H1 (cell line): Measurements from ENCODE around the gene CFAP298. TPM values are rescaled to one million over a fixed set of nuclear protein-coding genes. Genes with fewer than 3 reads are reported as not detected.

Experiments
- CTCF ChIA-PET: fragments of 300-600 bp; sonication (Branson Sonifier 250); formaldehyde crosslinking; loops from one replicate; lab custom pipeline; 2021; ENCODE audit not compliant: partially characterized antibody; lab: Charles Lee
- POLR2A ChIA-PET: fragments of 300-600 bp; sonication (Branson Sonifier 250); formaldehyde crosslinking; loops from one replicate; lab custom pipeline; 2021; ENCODE audit warnings: inconsistent platforms; ENCODE audit not compliant: partially characterized antibody; lab: Charles Lee
- DNase-seq, 2 experiments: peaks; one replicate each; pipeline versions ENCODE4 v3.0.0 to v3.0.0-alpha.2; 2010 to 2022; ENCODE audit warnings: low spot score in 2 of 2, low read depth in 1 of 2, mixed read lengths in 1 of 2
- FAIRE-seq: peaks from 2 replicates; lab custom pipeline; 2011; peaks lifted over from hg19 to GRCh38; lab: Jason Lieb, UNC
- H2AFZ ChIP-seq: 2 replicates; pipeline ENCODE4 v1.8.1; 2012; ENCODE audit warnings: low read length, inconsistent platforms
- H2AK5ac ChIP-seq: 2 replicates; pipeline ENCODE4 v1.6.1; 2013; ENCODE audit warnings: low read depth, low read length
- H2BK120ac ChIP-seq: replicated peaks from 2 replicates; pipeline ENCODE3; 2013; ENCODE audit warnings: low read depth, low read length, inconsistent platforms
- H2BK12ac ChIP-seq: 2 replicates; pipeline ENCODE4 v1.6.1; 2013; ENCODE audit warnings: low read depth, low read length
- H2BK15ac ChIP-seq: 2 replicates; pipeline ENCODE4 v1.6.1; 2013; ENCODE audit warnings: low read length
- H2BK20ac ChIP-seq: 2 replicates; pipeline ENCODE4 v1.6.1; 2013; ENCODE audit warnings: low read length
- H2BK5ac ChIP-seq: 2 replicates; pipeline ENCODE4 v1.6.1; 2013; ENCODE audit warnings: low read depth, low read length
- H3K14ac ChIP-seq: 2 replicates; pipeline ENCODE4 v1.6.1; 2013; ENCODE audit warnings: inconsistent platforms; ENCODE audit not compliant: insufficient read length
- H3K18ac ChIP-seq: 2 replicates; pipeline ENCODE4 v1.6.1; 2013; ENCODE audit warnings: low read length; ENCODE audit errors: extremely low read depth
- H3K23ac ChIP-seq: 2 replicates; pipeline ENCODE4 v1.6.1; 2013; ENCODE audit warnings: inconsistent platforms; ENCODE audit not compliant: insufficient read length
- H3K23me2 ChIP-seq: 2 replicates; pipeline ENCODE4 v1.6.1; 2013; ENCODE audit warnings: low read depth, low read length
- H3K27ac ChIP-seq: 2 replicates; pipeline ENCODE4 v1.6.1; 2011; ENCODE audit warnings: low read depth, low read length, inconsistent platforms
- H3K27me3 ChIP-seq, 4 experiments: replicated peaks in 1 of 4; 1 replicate in 1 of 4; 2 replicates in 3 of 4; pipeline versions ENCODE4 v1.6.1 to v1.8.1; 2011 to 2013; ENCODE audit warnings: low read length in 3 of 4, mild to moderate bottlenecking in 3 of 4, inconsistent platforms in 2 of 4, mixed read lengths in 2 of 4, moderate library complexity in 1 of 4; ENCODE audit not compliant: control insufficient read depth in 3 of 4, insufficient read depth in 3 of 4; ENCODE audit errors: extremely low read depth in 1 of 4
- H3K36me3 ChIP-seq, 4 experiments: 2 replicates each; pipeline versions ENCODE4 v1.6.1 to v1.8.1; 2011 to 2013; ENCODE audit warnings: mild to moderate bottlenecking in 4 of 4, low read length in 3 of 4, moderate library complexity in 2 of 4, control low read depth in 1 of 4, inconsistent platforms in 1 of 4; ENCODE audit not compliant: insufficient read depth in 4 of 4, control insufficient read depth in 2 of 4
- H3K4ac ChIP-seq: replicated peaks from 2 replicates; pipeline ENCODE3; 2013; ENCODE audit warnings: low read length, low read depth, mixed read lengths, inconsistent platforms; ENCODE audit not compliant: insufficient read length
- H3K4me1 ChIP-seq, 4 experiments: replicated peaks in 1 of 4; 1 replicate in 1 of 4; 2 replicates in 3 of 4; pipeline versions ENCODE4 v1.6.1 to v1.8.1; 2011 to 2013; ENCODE audit warnings: low read length in 3 of 4, inconsistent platforms in 2 of 4, mixed read lengths in 1 of 4; ENCODE audit not compliant: insufficient read depth in 4 of 4, control insufficient read depth in 3 of 4
- H3K4me2 ChIP-seq, 2 experiments: 2 replicates each; pipeline versions ENCODE4 v1.6.1 to v1.8.1; 2011 to 2013; ENCODE audit warnings: low read depth in 2 of 2, low read length in 2 of 2, control low read depth in 1 of 2, inconsistent platforms in 1 of 2, mild to moderate bottlenecking in 1 of 2; ENCODE audit not compliant: insufficient read depth in 1 of 2
- H3K4me3 ChIP-seq, 4 experiments: fragments of 200-600, 300-600 bp in 1 of 4; sonication (generic), shearing (Covaris generic), sonication (Bioruptor Twin) in 1 of 4; 2 replicates each; pipeline versions ENCODE4 v1.5.1 to v1.8.1; 2011 to 2016; ENCODE audit warnings: low read length in 4 of 4, low read depth in 3 of 4, control low read depth in 2 of 4, inconsistent platforms in 2 of 4, mild to moderate bottlenecking in 2 of 4, mixed read lengths in 1 of 4, moderate library complexity in 1 of 4; ENCODE audit not compliant: insufficient read depth in 2 of 4; ENCODE audit errors: extremely low read depth in 1 of 4
- H3K56ac ChIP-seq: replicated peaks from 2 replicates; pipeline ENCODE3; 2013; ENCODE audit warnings: low read depth, mild to moderate bottlenecking, mixed read lengths, low read length, inconsistent platforms; ENCODE audit not compliant: insufficient read length
- H3K79me1 ChIP-seq: 2 replicates; pipeline ENCODE4 v1.6.1; 2013; ENCODE audit warnings: low read depth, low read length, control low read depth
- H3K79me2 ChIP-seq, 2 experiments: 2 replicates each; pipeline versions ENCODE4 v1.6.1 to v1.8.1; 2012 to 2013; ENCODE audit warnings: low read length in 2 of 2, mild to moderate bottlenecking in 2 of 2, inconsistent platforms in 1 of 2; ENCODE audit not compliant: insufficient read depth in 2 of 2, control insufficient read depth in 1 of 2
- H3K9ac ChIP-seq, 4 experiments: replicated peaks in 1 of 4; 1 replicate in 1 of 4; 2 replicates in 3 of 4; pipeline versions ENCODE4 v1.6.1 to v1.8.1; 2011 to 2013; ENCODE audit warnings: low read depth in 3 of 4, low read length in 3 of 4, control low read depth in 2 of 4, mild to moderate bottlenecking in 2 of 4, moderate library complexity in 2 of 4, inconsistent platforms in 1 of 4; ENCODE audit errors: extremely low read depth in 1 of 4
- H3K9me3 ChIP-seq, 2 experiments: 2 replicates each; pipeline versions ENCODE4 v1.6.1 to v1.8.1; 2012 to 2013; ENCODE audit warnings: mild to moderate bottlenecking in 2 of 2, moderate library complexity in 2 of 2, control low read depth in 1 of 2, inconsistent platforms in 1 of 2, low read depth in 1 of 2, low read length in 1 of 2, mixed read lengths in 1 of 2; ENCODE audit not compliant: insufficient read depth in 2 of 2
- H4K20me1 ChIP-seq, 2 experiments: replicated peaks in 1 of 2; 2 replicates each; pipeline versions ENCODE3 to v1.8.1; 2011 to 2013; ENCODE audit warnings: inconsistent platforms in 2 of 2, low read length in 2 of 2, mild to moderate bottlenecking in 1 of 2; ENCODE audit not compliant: insufficient read depth in 2 of 2, control insufficient read depth in 1 of 2
- H4K5ac ChIP-seq: 2 replicates; pipeline ENCODE4 v1.6.1; 2013; ENCODE audit warnings: low read length, low read depth, mixed read lengths, inconsistent platforms; ENCODE audit not compliant: insufficient read length
- H4K8ac ChIP-seq: 2 replicates; pipeline ENCODE4 v1.8.0; 2013; ENCODE audit warnings: mild to moderate bottlenecking, moderate library complexity, low read length, inconsistent platforms; ENCODE audit not compliant: insufficient read depth; ENCODE audit errors: extremely low read depth
- H4K91ac ChIP-seq: replicated peaks from 2 replicates; pipeline ENCODE3; 2013; ENCODE audit warnings: low read length, mixed read lengths, inconsistent platforms; ENCODE audit not compliant: insufficient read length
- CTBP2 ChIP-seq: IDR thresholded peaks from 2 replicates; pipeline ENCODE4 v1.7.0; 2011; ENCODE audit warnings: borderline replicate concordance, mild to moderate bottlenecking, moderate library complexity, mixed read lengths, low read length; ENCODE audit not compliant: insufficient read depth, insufficient read length
- HDAC2 ChIP-seq, 2 experiments: fragments of 300-600 bp in 1 of 2; sonication (generic) in 1 of 2; IDR thresholded peaks; 2 replicates each; pipeline ENCODE4 v1.6.1; 2011 to 2012; ENCODE audit warnings: low read depth in 2 of 2, low read length in 2 of 2, mild to moderate bottlenecking in 2 of 2, moderate library complexity in 2 of 2, borderline replicate concordance in 1 of 2, inconsistent platforms in 1 of 2
- NRF1 ChIP-seq: IDR thresholded peaks from 2 replicates; pipeline ENCODE4 v1.6.1; 2011; ENCODE audit warnings: mild to moderate bottlenecking, low read depth, low read length, improper control_type of control experiment
- POU5F1 ChIP-seq: IDR thresholded peaks from 2 replicates; pipeline ENCODE4 v1.6.1; 2011; ENCODE audit warnings: low read depth, mild to moderate bottlenecking, low read length, moderate library complexity
- RXRA ChIP-seq: IDR thresholded peaks from 2 replicates; pipeline ENCODE4 v1.6.1; 2011; ENCODE audit warnings: low read depth, mild to moderate bottlenecking, low read length, moderate library complexity; ENCODE audit not compliant: insufficient read depth
- SIN3A ChIP-seq, 2 experiments: IDR thresholded peaks in 1 of 2; conservative IDR thresholded peaks in 1 of 2; 2 replicates each; pipeline ENCODE4 v1.6.1; 2011 to 2012; ENCODE audit warnings: low read length in 2 of 2, improper control_type of control experiment in 1 of 2, low read depth in 1 of 2, mild to moderate bottlenecking in 1 of 2
- TBP ChIP-seq: IDR thresholded peaks from 2 replicates; pipeline ENCODE4 v1.6.1; 2011; ENCODE audit warnings: low read depth, low read length, improper control_type of control experiment
- TCF12 ChIP-seq: IDR thresholded peaks from 2 replicates; pipeline ENCODE4 v1.6.1; 2011; ENCODE audit warnings: low read depth, mild to moderate bottlenecking, low read length
- ZNF274 ChIP-seq: IDR thresholded peaks from 2 replicates; pipeline ENCODE4 v1.7.0; 2012; ENCODE audit warnings: low read length, borderline replicate concordance; ENCODE audit errors: extremely low read depth
- WGBS, 2 experiments: shearing (Covaris generic) in 1 of 2; methylation state at CpG; one replicate each; pipeline versions ENCODE4 v1.1.6 to v1.1.7; 2013 to 2015; ENCODE audit warnings: low lambda C conversion rate in 2 of 2, mixed read lengths in 2 of 2, inconsistent platforms in 1 of 2, low coverage in 1 of 2, missing lambda C conversion rate in 1 of 2; ENCODE audit not compliant: insufficient replicate concordance in 2 of 2, insufficient coverage in 1 of 2, insufficient read length in 1 of 2; ENCODE audit errors: extremely low coverage in 1 of 2, missing lambda C conversion rate in 1 of 2; 5-methylcytosine and 5-hydroxymethylcytosine counted together
- polyA plus RNA-seq, 7 experiments: library from polyadenylated mRNA; depleted of rRNA in 3 of 7; stranded (reverse) in 5 of 7; unstranded in 2 of 7; fragments of >200 nt in 5 of 7; fragments of 200-250 nt in 2 of 7; gene quantifications; 1 replicate in 5 of 7; 2 replicates in 1 of 7; 4 replicates in 1 of 7; pipeline versions ENCODE4 v1.2.1 to v1.2.3, GENCODE V29; 2011 to 2013; ENCODE audit warnings: missing spikeins in 2 of 7, mixed read lengths in 2 of 7
- total RNA-seq: library from RNA; stranded (reverse); fragmentation: NEBNext Ultra II Directional; extraction: Animal tissue kit (Norgen Biotek cat#: 25700); gene quantifications from 2 replicates; pipeline ENCODE4 v1.2.1, GENCODE V29; 2021
- TF ChIP-seq, protein P1 (sequence below), 3 experiments: IDR thresholded peaks; 1 replicate in 2 of 3; 2 replicates in 1 of 3; pipeline versions ENCODE4 v1.5.1 to v1.6.1; 2011; ENCODE audit warnings: low read length in 3 of 3, mild to moderate bottlenecking in 3 of 3, inconsistent platforms in 2 of 3, low read depth in 1 of 3, moderate library complexity in 1 of 3; ENCODE audit not compliant: insufficient read depth in 1 of 3; ENCODE audit errors: control extremely low read depth in 1 of 3

CFAP298 gene
- total and polyA plus RNA-seq, 2 of the 8 experiments (the other 6 are each of a cell fraction or from before 2014, with no cell fraction given), result 43.0 to 68.1 TPM

DNA sequence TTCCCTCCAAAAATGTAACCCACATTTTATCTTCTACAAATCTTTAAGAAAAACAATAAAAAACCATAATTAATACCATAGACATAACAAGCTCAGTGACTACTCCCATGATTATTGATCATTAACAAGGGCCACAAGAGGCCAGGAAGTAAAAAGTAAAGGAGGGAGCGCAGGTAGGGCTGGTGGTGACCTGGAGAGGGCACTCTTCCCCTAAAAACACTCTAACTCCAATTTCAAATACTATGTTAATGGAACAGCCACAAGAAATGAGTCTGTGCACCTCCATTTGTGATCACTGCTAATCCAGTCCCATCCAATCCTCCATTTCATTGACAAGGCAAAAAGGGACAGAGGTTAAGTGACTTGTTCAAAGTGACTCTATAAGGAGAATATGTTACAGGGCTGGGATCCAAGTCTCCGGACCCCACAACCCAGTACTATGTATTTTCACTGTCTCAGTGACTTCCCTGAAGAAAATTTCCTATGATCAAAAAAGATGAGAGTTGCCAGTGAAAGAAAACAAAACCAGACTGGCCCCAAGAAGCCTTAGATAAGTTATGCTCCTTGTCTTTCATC is 41.2 kb upstream of the CFAP298 start:
- no peaks in the 10 kb centered on the region for H3K36me3 ChIP-seq
- DNase-seq (no peak), FAIRE-seq (peak; percentile 90)
- no peaks in the 10 kb centered on the region for H3K23me2 ChIP-seq
- no peak overlapping the region for H3K27ac ChIP-seq
- H3K56ac ChIP-seq, result no peak overlapping the region
- H3K23ac ChIP-seq, result no peak overlapping the region
- no peak overlapping the region for H4K8ac ChIP-seq
- H3K4ac ChIP-seq, result no peak overlapping the region
- H3K18ac ChIP-seq, result no peak overlapping the region
- no peak overlapping the region for H2BK5ac ChIP-seq
- H4K5ac ChIP-seq, result no peak overlapping the region
- no peak overlapping the region for H3K9ac ChIP-seq
- H2BK20ac ChIP-seq, result no peak overlapping the region
- no peak overlapping the region for H3K4me3 ChIP-seq
- no peak overlapping the region for H2BK120ac ChIP-seq
- H2BK12ac ChIP-seq, result no peak overlapping the region
- no peaks in the 10 kb centered on the region for H3K27me3 ChIP-seq
- H2AK5ac ChIP-seq, result no peak overlapping the region
- CTCF ChIA-PET, result interaction anchor here (0.6 to 1.6 kb wide), 16 partner anchors 16 to 792 kb away, joined by 3 to 4 read pairs (median 3); partner anchors contain the start of gene SYNJ1
- no peak overlapping the region for H2AFZ ChIP-seq
- H3K14ac ChIP-seq, result no peak overlapping the region
- H3K4me2 ChIP-seq, result no peak overlapping the region
- no peak overlapping the region for H4K91ac ChIP-seq
- POLR2A ChIA-PET, result interaction anchor here (0.9 kb wide), 1 partner anchor 118 kb away, joined by 3 read pairs; the partner anchor contains the start of gene PAXBP1
- no peaks in the 10 kb centered on the region for H3K79me1 ChIP-seq
- no peaks in the 10 kb centered on the region for H3K9me3 ChIP-seq
- H3K4me1 ChIP-seq, result no peaks in the 10 kb centered on the region
- 65% methylated on average over 2 of the region's 2 CpGs; no CpG with 5 or more reads in 1 of the 2 experiments for WGBS, 2 experiments
- H3K79me2 ChIP-seq, result no peaks in the 10 kb centered on the region
- no peaks in the 10 kb centered on the region for H4K20me1 ChIP-seq
- no peak overlapping the region for H2BK15ac ChIP-seq
- TF ChIP-seq POU5F1 (no peak), ZNF274 (no peak), CTBP2 (no peak), HDAC2 (IDR thresholded peaks at IDR 0.05; ENCODE audit: borderline replicate concordance in 1 of 2, low read depth in 2 of 2, low read length in 2 of 2) (no peak), TBP (no peak), TCF12 (no peak), RXRA (no peak), SIN3A (conservative IDR thresholded peaks at IDR 0.05 in 1 of 2, IDR thresholded peaks at IDR 0.05 in 1 of 2; ENCODE audit: low read depth in 1 of 2, low read length in 2 of 2) (no peak), NRF1 (no peak)
- TF ChIP-seq, protein P1, sequence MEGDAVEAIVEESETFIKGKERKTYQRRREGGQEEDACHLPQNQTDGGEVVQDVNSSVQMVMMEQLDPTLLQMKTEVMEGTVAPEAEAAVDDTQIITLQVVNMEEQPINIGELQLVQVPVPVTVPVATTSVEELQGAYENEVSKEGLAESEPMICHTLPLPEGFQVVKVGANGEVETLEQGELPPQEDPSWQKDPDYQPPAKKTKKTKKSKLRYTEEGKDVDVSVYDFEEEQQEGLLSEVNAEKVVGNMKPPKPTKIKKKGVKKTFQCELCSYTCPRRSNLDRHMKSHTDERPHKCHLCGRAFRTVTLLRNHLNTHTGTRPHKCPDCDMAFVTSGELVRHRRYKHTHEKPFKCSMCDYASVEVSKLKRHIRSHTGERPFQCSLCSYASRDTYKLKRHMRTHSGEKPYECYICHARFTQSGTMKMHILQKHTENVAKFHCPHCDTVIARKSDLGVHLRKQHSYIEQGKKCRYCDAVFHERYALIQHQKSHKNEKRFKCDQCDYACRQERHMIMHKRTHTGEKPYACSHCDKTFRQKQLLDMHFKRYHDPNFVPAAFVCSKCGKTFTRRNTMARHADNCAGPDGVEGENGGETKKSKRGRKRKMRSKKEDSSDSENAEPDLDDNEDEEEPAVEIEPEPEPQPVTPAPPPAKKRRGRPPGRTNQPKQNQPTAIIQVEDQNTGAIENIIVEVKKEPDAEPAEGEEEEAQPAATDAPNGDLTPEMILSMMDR (IDR thresholded peaks at IDR 0.05; ENCODE audit: control extremely low read depth in 1 of 3, insufficient read depth in 1 of 3, low read depth in 1 of 3, low read length in 3 of 3), result peak; percentile 67 to 79 (median 70)
